HG03432 (cell line): ENCODE data around the gene TMEM254.
"Not testable (repeated sequence)": the region's sequence is repeated elsewhere in the genome, so short reads cannot be mapped to it uniquely, and the experiment has no call there.

ENCODE experiments used
- ATAC-seq: cut with Tn5 transposase; IDR thresholded peaks from one replicate; pipeline ENCODE4 v1.9.1; 2021; ENCODE audit warnings: mild to moderate bottlenecking, moderate library complexity; ENCODE audit not compliant: unreplicated experiment

TMEM254 gene

DNA sequence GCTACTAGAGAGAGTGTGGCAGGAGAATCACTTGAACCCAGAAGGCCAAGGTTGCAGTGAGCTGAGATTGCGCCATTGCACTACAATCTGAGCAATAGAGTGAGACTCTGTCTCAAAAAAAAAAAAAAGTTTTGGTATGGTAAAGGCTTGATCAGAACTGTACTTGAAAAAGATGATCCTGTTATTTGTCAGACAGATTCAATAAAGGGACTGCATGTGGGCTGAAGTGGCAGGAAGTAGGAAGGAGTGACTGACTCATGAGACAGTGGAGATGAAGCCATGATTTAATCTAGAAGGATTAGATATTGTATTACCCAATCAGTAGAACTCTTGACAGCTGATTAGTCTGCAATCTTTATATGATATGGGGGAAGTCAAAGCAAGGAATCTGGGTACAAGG, 2.7 kb upstream of the TMEM254 start:
- no peak for ATAC-seq

DNA sequence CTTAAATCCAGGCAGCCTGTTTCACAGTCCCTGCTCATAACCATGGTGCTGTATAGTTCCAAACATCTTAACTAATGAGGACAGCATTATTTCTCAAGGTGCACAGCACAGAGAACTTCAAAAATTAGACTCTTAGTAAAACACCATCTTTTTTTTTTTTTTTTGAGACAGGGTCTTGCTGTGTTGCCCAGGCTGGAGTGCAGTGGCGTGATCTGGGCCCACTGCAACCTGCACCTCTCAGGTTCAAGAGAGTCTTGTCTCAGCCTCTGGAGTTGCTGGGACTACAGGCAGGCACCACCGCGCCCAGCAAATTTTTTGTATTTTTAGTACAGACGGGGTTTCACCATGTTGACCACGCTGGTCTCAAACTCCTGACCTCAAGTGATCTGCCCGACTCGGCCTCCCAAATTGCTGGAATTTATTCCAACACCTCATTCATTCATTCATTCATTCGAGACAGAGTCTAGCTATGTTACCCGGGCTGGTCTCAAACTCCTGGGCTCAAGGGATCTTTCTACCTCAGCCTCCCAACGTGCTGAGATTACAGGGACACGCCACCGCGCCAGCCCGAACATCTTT, 507 bp upstream of the TMEM254 start:
- ATAC-seq: no peak

GRCh38 chr10:80079312-80079719, 851 bp downstream of the TMEM254 start:
- no peak for ATAC-seq

DNA sequence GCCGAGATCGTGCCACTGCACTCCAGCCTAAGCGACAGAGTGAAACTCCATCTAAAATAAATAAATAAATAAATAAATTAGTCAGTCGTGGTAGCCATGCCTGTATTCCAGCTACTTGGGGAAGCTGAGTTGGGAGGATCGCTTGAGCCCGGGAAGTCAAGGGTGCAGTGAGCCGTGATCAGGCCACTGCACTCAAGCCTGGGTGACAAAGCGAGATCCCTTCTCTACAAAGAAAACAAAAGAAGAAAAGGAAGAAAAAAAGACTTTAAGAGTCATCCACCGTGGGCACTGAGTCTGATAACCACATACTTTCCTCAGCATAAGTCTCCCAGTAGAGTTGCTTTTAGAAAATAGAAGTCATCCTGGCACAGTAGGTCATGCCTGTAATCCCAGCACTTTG, 2.6 kb downstream of the TMEM254 start:
- no peak for ATAC-seq

GRCh38 chr10:80081801-80082750, 3.6 kb downstream of the TMEM254 start:
- ATAC-seq: no peak

- no peak for ATAC-seq
These were observed 11.7 kb downstream of the TMEM254 start for GRCh38 chr10:80090121-80090520.

- ATAC-seq: no peak
These were observed 15.8 kb downstream of the TMEM254 start for GRCh38 chr10:80094231-80094630.

GRCh38 chr10:80098272-80098671, 19.8 kb downstream of the TMEM254 start:
- ATAC-seq: not testable (repeated sequence)

DNA sequence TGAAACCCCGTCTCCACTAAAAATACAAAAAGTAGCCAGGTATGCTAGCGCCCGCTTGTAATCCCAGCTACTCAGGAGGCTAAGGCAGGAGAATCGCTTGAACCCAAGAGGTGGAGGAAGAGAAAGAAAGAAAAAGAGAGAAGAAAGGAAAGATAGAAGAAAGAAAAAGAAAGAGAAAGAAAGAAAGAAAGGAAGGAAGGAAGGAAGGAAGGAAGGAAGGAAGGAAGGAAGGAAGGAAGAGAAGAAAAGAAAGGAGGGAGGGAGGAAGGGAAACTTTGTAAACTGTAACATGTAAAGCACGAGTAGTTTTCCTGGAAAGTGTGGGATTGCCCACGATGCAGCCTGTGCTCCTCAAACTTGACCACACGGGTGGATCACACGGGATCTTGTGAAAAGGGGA, 20.8 kb downstream of the TMEM254 start:
- ATAC-seq: not testable (repeated sequence)

DNA sequence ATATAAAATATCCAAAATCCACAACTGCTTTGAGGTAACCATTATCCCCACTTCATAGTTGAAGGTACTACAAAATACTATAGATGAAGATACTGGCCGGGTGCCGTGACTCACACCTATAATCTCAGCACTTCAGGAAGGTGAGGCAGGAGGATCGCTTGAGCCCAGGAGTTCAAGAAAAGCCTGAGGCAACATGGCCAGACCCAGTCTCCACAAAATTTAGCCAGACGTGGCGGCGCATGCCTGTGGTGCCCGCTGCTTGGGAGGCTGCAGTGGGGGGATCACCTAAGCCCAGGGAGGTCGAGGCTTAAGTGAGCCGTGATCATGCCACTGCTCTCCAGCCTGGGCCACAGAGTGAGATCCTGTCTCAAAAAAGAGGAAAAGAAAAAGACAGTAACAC, 21.7 kb downstream of the TMEM254 start:
- ATAC-seq: no peak

GRCh38 chr10:80100861-80101695, 22.6 kb downstream of the TMEM254 start:
- ATAC-seq: no peak

DNA sequence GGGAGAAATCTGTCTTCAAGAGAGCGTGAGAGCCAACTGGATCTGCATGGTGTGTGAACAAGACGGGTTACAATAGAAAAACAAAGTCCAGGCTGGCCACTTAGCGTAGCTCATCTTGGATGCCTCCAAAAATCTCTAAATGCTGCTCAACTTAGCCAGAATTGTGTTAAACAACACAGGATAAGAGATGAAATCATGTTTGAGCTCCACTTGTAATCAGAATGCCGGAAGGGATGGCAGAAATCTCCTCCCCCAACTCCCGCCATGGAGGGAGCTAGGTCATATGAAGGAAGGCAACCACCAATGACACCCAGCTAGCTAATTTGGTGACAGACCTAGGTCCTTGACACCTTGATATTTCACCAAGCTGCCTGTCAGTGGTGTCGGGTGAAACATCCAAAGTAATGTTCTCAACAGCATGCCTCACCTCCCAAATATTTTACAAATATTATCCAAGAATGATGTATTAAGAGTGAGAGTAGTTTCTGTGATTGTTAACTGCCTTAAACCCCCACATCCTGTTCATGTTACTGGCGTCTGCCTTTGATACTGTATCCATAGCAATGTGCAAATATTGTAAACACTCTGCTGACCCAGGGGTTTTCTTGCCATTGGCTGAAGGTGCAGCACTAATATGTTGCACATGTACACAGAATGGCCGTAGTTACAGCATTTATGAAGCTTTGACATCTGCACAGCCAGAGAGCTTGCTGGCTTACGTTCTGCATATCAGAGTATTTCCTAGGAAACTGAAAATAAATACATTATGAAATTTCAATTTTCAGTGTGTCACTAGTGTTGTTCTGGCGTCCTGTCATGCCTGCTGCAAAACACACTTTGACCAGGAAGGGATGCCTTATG, 25.8 kb downstream of the TMEM254 start:
- ATAC-seq: peak; percentile 88

DNA sequence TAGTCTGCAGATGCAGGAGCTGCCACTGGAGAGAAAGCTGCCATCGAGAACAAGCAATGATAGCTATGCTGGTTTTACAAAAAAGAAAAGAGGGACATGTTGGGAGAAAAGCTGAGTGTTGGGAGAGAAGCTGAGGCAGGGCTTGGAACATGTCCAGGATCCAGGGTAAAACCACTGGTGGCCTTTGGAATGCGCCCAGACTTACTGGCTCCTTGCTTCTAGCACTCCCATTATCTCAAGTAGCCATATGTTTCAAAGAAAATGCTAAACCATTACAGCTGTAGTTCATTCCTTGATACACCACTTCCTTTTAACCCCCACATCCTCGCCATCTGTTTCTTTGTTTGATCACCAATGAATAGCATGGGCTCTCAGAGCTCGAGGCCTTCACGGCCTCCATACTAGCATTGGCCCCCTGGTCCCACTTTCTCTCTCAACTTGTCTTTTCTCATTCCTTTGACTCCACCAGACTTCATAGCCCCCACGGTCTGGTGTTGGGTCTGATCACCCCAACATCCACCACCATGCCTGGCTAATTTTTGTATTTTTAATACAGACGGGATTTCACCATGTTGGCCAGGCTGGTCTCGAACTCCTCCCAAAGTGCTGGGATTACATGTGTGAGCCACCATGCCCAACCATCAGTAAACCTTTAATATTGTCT, 30.2 kb downstream of the TMEM254 start:
- ATAC-seq: no peak

- no peak for ATAC-seq
These were observed 32.5 kb downstream of the TMEM254 start for GRCh38 chr10:80110986-80111385.

DNA sequence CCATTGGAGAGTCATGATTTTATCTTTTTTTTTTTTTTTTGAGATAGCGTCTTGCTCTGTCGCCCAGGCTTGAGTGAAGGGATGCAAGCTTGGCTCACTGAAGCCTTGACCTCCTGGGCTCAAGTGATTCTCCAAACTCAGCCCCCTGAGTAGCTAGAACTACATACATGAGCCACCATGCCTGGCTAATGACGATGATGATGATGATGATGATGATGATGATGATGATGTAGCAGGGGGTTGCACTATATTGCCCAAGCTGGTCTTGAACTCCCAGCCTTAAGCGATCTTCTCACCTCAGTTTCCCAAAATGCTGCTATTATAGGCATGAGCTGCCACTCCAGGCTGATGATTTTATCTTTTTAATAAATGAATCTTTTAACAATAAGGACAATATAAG, 40.2 kb downstream of the TMEM254 start:
- no peak for ATAC-seq

DNA sequence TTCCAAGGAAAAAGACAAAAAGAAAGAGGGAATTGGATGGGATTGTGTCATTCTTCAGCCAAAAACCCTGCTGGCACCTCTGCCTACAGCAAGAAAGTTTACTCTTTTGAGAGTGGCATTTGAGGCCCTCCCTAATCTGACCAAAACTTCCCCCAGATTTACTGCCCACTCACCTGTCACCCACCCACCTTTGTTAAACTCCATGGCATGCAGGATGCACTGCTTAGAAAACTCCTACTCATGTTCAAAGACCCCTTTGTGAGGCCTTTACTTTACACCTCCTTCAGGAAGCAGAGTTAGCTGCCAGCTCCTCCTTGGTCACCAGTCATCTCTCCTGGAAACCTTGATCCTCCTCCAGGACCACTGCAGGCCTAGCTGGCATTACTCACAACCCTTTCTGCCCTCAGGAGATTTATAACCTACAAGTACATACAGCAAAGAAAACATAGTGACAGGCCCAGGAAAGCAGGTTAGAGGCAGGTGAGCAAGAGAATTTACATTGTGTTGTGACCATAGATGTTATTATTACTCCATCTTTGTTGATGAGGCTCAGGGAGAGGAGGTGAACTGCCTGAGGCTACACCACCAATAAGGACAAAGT, 43.7 kb downstream of the TMEM254 start:
- ATAC-seq: no peak

DNA sequence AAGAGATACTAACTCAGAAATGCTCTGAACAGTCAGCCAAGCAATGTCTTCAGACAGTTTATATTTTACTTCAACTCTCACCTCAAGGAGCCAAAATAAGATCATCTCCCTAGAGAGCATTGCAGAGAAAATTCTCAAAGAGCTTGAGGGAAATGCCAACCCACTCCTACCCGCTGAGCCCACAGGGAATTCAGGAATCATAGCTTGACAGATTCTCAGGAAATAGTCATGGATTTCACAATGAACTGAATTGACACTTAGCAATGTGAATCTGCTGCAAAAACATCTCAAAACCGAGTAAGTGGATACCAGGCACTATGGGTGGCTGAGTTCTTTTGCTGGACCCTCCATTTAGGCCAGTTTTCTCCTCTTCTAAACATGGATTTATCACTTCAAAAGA, 44.3 kb downstream of the TMEM254 start:
- ATAC-seq: no peak

DNA sequence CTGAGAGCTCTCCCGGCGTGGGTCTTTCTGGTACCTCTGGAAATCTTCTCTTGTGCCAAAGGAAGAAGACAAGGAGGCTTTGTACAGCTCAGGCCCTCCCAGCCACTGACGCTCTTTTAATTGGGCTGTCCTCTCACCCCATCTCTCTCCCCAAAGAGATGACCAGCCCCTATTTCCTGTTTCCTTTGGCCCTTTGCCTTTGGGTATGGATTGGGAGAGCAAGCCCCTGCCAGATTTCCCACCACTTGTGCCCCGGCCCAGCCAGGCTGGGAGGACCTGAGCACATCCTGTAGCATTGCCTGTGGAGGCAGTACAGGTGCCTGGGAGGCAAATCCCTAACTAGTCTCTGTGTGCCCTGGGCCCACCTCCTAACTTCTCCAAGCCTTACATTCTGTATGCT, 48.4 kb downstream of the TMEM254 start:
- no peak for ATAC-seq

- no peak for ATAC-seq
These were observed 53.0 kb downstream of the TMEM254 start for GRCh38 chr10:80131499-80131901.
